Tibial artery (tissue), 4 donors: ENCODE data around the gene B3GALT4.
"Not testable (repeated sequence)": the region's sequence is repeated elsewhere in the genome, so short reads cannot be mapped to it uniquely, and the experiment has no call there.

Experiments used
- DNase-seq, 2 donors: peaks; one replicate each; pipeline ENCODE4 v3.0.0-alpha.2; 2019
- H3K27ac ChIP-seq, 2 donors: fragments of 200-600 bp; sonication (generic) in 1 of 2; 1 replicate in 1 of 2; 2 replicates in 1 of 2; pipeline ENCODE4 v1.5.1; 2018 to 2019; ENCODE audit warnings: mild to moderate bottlenecking in 1 of 2
- H3K27me3 ChIP-seq, 2 donors: fragments of 200-600 bp; sonication (generic) in 1 of 2; one replicate each; pipeline versions ENCODE4 v1.5.1 to v1.6.0; 2016 to 2019
- H3K36me3 ChIP-seq, 3 donors: fragments of 200-600 bp; sonication (generic) in 2 of 3; one replicate each; pipeline ENCODE4 v1.5.1; 2016 to 2019; ENCODE audit warnings: mild to moderate bottlenecking in 2 of 3
- H3K4me1 ChIP-seq, 4 donors: fragments of 200-600 bp; sonication (generic) in 2 of 4; 1 replicate in 3 of 4; 2 replicates in 1 of 4; pipeline ENCODE4 v1.5.1; 2016 to 2019
- H3K4me3 ChIP-seq, 2 donors: fragments of 200-600 bp; sonication (generic) in 1 of 2; 1 replicate in 1 of 2; 2 replicates in 1 of 2; pipeline ENCODE4 v1.5.1; 2018 to 2019; ENCODE audit warnings: mild to moderate bottlenecking in 2 of 2
- H3K9me3 ChIP-seq, 3 donors: fragments of 200-600 bp; sonication (generic) in 1 of 3; one replicate each; pipeline ENCODE4 v1.5.1; 2016 to 2019
- CTCF ChIP-seq, 2 experiments: fragments of 200-600 bp in 1 of 2; fragments of 450-650 bp in 1 of 2; IDR thresholded peaks; one replicate each; pipeline ENCODE4 v1.5.1; 2017 to 2019; ENCODE audit warnings: antibody characterized with exemption in 2 of 2, mild to moderate bottlenecking in 1 of 2, moderate library complexity in 1 of 2
- intact Hi-C: fragments of 100-400 bp; cut with DNase I; formaldehyde crosslinking; loops from one replicate; pipeline ENCODE4 v1.15.0; 2023; ENCODE audit warnings: low total_unique reads

The B3GALT4 gene

GRCh38 chr6:33280539-33280938, 3.6 kb downstream of the B3GALT4 start:
- intact Hi-C loops: no loop called here
- H3K27me3 ChIP-seq: no peaks in the 10 kb centered on the region
- H3K27ac ChIP-seq: no peak overlapping the region
- H3K4me3 ChIP-seq: no peak overlapping the region
- peaks cover 6 to 76% (median 43%) of the 10 kb centered on the region in 3 donors for H3K36me3 ChIP-seq
- no peak for DNase-seq
- peaks cover 6 to 31% (median 20%) of the 10 kb centered on the region in 4 donors for H3K4me1 ChIP-seq
- TF ChIP-seq CTCF (IDR thresholded peaks at IDR 0.05): no peak
- no peaks in the 10 kb centered on the region for H3K9me3 ChIP-seq

DNA sequence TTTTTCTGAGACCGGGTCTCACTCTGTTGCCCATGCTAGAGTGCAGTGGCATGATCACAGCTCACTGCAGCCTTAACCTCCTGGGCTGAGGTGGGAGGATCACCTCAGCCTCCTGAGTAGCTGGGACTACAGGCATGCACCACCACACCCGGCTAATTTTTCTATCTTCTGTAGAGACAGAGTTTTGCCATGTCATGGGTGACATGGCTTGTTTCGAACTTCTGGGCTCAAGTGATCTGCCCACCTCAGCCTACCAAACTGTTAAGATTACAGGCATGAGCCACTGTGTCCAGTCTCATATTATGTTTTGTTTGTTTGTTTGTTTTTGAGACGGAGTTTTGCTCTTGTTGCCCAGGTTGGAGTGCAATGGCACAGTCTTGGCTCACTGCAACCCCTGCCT, 8.3 kb downstream of the B3GALT4 start:
- peaks cover 4 to 20% (median 16%) of the 10 kb centered on the region in 4 donors for H3K4me1 ChIP-seq
- H3K9me3 ChIP-seq, intact Hi-C loops, DNase-seq, H3K27ac ChIP-seq, H3K27me3 ChIP-seq, H3K4me3 ChIP-seq: not testable (repeated sequence)
- H3K36me3 ChIP-seq: peaks cover 19 to 68% (median 49%) of the 10 kb centered on the region in 3 donors

GRCh38 chr6:33286946-33287914, 10.3 kb downstream of the B3GALT4 start:
- H3K9me3 ChIP-seq: no peaks in the 10 kb centered on the region
- peaks cover 26 to 65% (median 53%) of the 10 kb centered on the region in 3 donors for H3K36me3 ChIP-seq
- H3K27ac ChIP-seq: no peak overlapping the region
- no peak for DNase-seq
- intact Hi-C loops: no loop called here
- H3K4me1 ChIP-seq: peaks cover 4 to 25% (median 22%) of the 10 kb centered on the region in 4 donors
- no peak for TF ChIP-seq CTCF (IDR thresholded peaks at IDR 0.05)
- H3K4me3 ChIP-seq: no peak overlapping the region
- H3K27me3 ChIP-seq: no peaks in the 10 kb centered on the region

DNA sequence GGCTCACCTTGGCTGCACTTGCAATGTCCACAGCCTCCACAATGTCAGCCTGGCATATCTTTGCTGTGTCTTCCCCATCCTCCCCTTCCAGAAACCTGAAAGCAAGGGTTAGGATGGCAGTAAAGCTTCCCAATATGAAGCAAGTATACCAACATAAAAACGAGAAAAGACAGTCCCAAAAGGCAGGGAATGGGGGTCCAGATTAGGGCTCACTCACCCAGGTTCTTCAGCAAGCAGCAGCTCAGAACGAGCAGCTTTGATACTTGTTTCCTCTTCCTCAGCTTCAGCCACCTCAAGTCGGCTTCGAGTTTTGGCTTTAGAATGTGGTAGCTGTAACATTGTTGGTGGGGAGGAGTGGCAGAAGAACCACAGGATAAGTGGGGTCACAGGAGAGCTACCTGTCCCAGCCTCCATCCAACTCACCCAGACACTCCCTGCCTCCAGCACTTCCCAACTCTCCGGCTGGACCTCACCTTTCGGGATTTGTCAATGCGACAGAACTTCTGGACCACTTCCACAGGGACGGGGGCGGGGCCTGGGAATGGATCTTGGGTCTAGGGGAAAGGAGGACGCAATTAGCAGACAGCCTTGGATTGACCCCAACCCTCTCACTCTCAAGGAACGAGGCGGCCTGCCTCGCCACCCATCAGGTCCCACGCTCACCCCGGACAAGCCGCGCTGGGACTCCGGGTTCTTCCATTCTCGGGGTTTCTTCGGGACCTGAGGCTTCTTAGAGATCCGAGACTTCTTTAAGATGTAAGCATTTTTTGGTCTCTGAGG, 11.4 kb downstream of the B3GALT4 start:
- no peak for TF ChIP-seq CTCF (IDR thresholded peaks at IDR 0.05)
- Histone ChIP-seq H3K27ac (peak overlapping the region; percentile 69 to 81), H3K36me3 (peaks cover 31 to 66% (median 54%) of the 10 kb centered on the region in 3 donors), H3K4me3 (peak overlapping the region; percentile 73 to 79), H3K27me3 (no peaks in the 10 kb centered on the region), H3K9me3 (no peaks in the 10 kb centered on the region), H3K4me1 (peaks cover 4 to 25% (median 22%) of the 10 kb centered on the region in 4 donors)
- intact Hi-C loops: no loop called here
- no peak for DNase-seq

DNA sequence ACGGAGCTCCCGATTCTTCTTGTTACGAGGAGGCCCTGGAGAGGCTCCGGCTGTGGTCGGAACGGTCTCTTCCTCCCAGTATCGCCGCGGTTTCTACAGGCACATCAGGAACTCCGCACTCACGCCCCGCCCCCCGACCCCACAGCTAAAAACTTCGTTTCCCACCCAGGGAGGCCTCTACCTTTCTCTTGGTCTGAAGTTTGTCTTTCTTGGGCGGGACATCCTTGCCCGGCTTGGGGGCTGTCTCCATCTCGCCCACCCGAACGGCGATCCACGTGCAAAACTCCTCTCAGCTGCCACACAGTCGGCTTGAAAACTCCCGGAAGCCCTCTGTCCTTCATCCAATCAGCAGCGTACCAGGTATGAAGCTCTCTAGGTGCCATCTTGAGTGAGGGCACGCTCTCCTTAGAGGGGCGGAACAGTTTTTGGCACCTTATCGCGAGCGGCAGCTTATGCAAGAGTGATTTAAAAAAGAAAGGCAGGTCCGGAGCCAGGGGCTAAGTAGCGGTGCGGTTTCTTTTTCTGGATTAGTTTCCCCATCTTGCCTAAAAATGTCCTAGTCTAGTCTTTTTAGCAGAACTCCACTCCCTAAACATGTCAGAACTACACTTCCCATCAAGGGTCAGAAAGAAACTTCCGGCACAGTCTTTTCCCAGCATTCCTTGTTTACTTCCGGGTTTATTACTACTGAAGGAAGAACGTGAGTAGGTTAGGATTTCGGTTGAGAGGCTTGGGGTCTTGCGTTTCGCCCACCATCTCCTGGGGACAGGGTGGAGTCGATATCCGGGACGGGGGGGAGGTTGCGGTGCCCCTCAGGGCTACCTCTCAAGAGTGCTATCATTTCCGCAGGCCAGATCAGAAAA, 12.2 kb downstream of the B3GALT4 start, which contains the start of the genes PFDN6 and WDR46:
PFDN6 (plus strand) TSS at position 681 of the 863 bp plus-strand sequence. CDS start 256 bp downstream, outside the sequence.
WDR46 (minus strand) TSS at position 319 of the 863 bp plus-strand sequence; CDS start at position 250, 69 bp downstream.
- Histone ChIP-seq H3K4me3 (peak within 1 kb of the TSS; percentile 73 to 79), H3K27ac (peak within 1 kb of the TSS; percentile 69 to 81), H3K27me3 (no peaks in the 10 kb centered on the region), H3K9me3 (no peaks in the 10 kb centered on the region), H3K4me1 (peaks cover 4 to 25% (median 22%) of the 10 kb centered on the region in 4 donors), H3K36me3 (peaks cover 34 to 66% (median 54%) of the 10 kb centered on the region in 3 donors)
- no peak for TF ChIP-seq CTCF (IDR thresholded peaks at IDR 0.05)
- intact Hi-C loops: no loop called here
- peak; percentile 84 to 90 for DNase-seq
